Subcutaneous adipose tissue (tissue), 4 donors: ENCODE results near the gene POLR1H. TPM values are rescaled to one million over a fixed set of nuclear protein-coding genes. Genes with fewer than 3 reads are reported as not detected.

Source experiments
- CTCF ChIP-seq: fragments of 450-650 bp; IDR thresholded peaks from one replicate; pipeline ENCODE4 v1.5.1; 2016; ENCODE audit warnings: low read depth, mild to moderate bottlenecking, control low read depth, antibody characterized with exemption, moderate library complexity
- total RNA-seq, 4 donors: library from RNA; depleted of rRNA; stranded (reverse); fragments of >200 nt; gene quantifications; one replicate each; pipeline ENCODE4 v1.1.0, GENCODE V29; 2016

POLR1H gene
- total RNA-seq, 4 donors from 2014 or later = 12.8 to 23.8 (median 20.0) TPM

GRCh38 chr6:30100154-30100553 is 39.1 kb downstream of the POLR1H start:
- no peak for TF ChIP-seq CTCF

- no peak for TF ChIP-seq CTCF
These were observed 39.7 kb downstream of the POLR1H start for GRCh38 chr6:30100585-30101443.

GRCh38 chr6:30101444-30102413 is 40.7 kb downstream of the POLR1H start:
- TF ChIP-seq CTCF = no peak

- no peak for TF ChIP-seq CTCF
These were observed 41.4 kb downstream of the POLR1H start for GRCh38 chr6:30102414-30102969.

- TF ChIP-seq CTCF = no peak
These were observed 42.2 kb downstream of the POLR1H start for GRCh38 chr6:30102970-30103871.

- TF ChIP-seq CTCF = no peak
These were observed 42.8 kb downstream of the POLR1H start for GRCh38 chr6:30103872-30104179.
